ENCODE measurements around the gene CDX4. TPM values are rescaled to one million over a fixed set of nuclear protein-coding genes. Genes with fewer than 3 reads are reported as not detected.

Gene CDX4, protein sequence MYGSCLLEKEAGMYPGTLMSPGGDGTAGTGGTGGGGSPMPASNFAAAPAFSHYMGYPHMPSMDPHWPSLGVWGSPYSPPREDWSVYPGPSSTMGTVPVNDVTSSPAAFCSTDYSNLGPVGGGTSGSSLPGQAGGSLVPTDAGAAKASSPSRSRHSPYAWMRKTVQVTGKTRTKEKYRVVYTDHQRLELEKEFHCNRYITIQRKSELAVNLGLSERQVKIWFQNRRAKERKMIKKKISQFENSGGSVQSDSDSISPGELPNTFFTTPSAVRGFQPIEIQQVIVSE
- total RNA-seq: not detected

DNA sequence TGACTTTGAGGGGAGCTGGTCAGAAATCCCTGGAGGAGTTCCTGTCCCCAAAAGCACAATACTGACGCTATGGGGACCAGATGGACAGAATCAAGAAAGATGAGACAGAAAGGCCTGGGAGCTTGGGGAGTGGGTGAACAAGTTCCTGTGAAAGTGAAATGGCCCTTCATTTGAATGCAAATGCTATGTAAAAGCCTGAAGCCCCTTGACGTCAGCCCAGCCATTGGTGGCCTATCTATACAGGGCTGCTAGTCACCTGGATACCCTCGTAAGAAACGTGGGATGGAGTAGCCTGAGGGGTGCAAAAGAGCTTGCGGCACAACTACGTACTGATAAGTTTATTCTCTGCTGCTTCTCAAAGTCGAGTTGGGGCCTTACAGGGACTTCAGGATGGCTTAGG is at the start of gene CDX4:
CDX4 (plus strand) TSS at position 223 of the 400 bp plus-strand sequence. CDS start 201 bp downstream, outside the sequence.
- TF ChIP-seq, protein P1, sequence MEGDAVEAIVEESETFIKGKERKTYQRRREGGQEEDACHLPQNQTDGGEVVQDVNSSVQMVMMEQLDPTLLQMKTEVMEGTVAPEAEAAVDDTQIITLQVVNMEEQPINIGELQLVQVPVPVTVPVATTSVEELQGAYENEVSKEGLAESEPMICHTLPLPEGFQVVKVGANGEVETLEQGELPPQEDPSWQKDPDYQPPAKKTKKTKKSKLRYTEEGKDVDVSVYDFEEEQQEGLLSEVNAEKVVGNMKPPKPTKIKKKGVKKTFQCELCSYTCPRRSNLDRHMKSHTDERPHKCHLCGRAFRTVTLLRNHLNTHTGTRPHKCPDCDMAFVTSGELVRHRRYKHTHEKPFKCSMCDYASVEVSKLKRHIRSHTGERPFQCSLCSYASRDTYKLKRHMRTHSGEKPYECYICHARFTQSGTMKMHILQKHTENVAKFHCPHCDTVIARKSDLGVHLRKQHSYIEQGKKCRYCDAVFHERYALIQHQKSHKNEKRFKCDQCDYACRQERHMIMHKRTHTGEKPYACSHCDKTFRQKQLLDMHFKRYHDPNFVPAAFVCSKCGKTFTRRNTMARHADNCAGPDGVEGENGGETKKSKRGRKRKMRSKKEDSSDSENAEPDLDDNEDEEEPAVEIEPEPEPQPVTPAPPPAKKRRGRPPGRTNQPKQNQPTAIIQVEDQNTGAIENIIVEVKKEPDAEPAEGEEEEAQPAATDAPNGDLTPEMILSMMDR (IDR thresholded peaks at IDR 0.05): no peak
- ATAC-seq (ENCODE audit: low FRiP score): no peak
- DNase-seq (ENCODE audit: low spot score): no peak

DNA sequence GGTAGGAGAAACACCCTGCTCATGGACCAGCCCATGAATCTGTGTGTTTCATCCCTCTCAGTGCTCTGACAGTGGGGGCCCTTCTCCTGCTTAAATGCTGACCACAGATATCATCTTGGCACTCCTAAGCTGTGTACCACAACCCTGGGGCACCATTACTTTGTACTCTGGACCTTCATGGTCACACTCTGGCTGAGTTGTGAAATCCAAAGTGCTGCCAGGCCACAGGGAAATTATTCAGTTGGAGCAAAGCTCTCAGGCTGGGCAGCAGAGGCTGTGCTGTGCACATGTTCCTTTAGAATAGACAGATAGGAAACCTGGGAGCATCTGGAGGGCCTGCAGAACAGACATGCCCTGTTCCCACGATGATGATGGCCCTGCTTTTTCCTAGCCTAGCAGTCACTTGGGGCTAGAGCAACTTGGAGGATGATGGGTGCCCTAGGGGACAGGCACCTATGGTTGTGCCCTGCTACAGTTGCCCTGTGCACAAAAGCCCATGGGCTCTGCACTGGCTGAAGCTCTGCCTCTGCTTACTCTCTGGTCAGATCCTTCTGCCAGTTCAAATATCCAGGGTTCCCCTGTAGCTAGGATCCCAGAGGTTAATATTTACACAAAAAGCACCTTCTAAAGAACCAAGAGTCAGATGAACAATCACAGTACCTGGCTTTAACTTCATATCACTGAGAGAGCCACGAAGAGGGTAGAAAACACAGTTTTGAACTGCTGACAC is 48.5 kb upstream of the CDX4 start:
- TF ChIP-seq, protein P1 (IDR thresholded peaks at IDR 0.05): no peak
- ATAC-seq (ENCODE audit: low FRiP score) (no peak), DNase-seq (ENCODE audit: low spot score) (no peak)

DNA sequence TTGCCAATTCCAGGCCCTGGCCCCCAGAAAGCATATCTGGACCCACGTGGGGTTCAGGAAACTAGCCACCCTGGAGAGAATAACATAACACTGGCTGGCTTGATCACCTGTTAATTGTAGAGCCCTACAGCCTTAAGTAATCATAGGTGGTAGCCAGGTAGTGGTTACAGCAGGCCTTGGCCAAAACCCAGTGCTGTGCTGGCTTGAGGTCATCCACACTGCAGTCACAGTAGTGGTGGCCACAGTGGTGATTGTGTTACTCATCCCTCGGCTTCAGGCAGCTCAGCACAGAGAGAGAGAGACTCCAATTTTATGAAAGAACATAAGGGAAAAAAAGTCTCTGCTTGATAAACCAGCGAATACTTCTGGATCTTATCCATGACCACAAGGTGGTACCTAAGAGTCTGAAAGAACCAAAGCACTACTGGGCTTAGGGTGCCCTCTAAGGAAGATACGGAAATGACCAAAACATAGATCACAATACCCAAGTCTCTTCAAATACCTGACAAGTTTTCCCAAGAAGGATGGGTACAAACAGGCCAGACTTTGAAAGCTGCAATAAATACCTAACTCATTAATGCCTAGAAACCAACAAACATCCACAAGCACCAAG is 46.6 kb upstream of the CDX4 start:
- TF ChIP-seq, protein P1 (IDR thresholded peaks at IDR 0.05): no peak
- ATAC-seq (ENCODE audit: low FRiP score) (no peak), DNase-seq (ENCODE audit: low spot score) (no peak)

DNA sequence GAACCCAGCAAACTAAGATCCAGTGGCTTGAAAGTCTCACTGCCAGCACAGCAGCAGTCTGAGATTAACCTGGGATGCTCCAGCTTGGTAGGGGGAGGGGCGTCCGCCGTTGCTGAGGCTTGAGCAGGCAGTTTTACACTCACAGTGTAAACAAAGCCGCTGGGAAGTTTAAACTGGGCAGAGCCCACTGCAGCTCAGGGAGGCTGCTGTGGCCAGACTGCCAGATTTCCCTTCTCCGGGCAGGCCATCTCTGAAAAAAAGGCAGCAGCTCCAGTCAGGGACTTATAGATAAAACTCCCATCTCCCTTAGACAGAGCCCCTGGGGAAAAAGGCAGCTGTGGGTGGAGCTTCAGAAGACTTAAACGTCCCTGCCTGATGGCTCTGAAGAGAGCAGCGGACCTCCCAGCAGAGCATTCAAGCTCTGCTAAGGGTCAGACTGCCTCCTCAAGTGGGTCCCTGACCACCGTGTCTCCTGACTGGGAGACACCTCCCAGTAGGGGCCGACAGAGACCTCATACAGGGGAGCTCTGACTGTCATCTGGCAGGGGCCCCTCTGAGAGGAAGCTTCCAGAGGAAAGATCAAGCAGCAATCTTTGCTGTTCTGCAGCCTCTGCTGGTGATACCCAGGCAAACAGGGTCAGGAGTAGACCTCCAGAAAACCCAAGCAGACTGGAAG is 45.1 kb upstream of the CDX4 start:
- TF ChIP-seq, protein P1 (IDR thresholded peaks at IDR 0.05): no peak
- ATAC-seq (ENCODE audit: low FRiP score) (no peak), DNase-seq (ENCODE audit: low spot score) (no peak)

DNA sequence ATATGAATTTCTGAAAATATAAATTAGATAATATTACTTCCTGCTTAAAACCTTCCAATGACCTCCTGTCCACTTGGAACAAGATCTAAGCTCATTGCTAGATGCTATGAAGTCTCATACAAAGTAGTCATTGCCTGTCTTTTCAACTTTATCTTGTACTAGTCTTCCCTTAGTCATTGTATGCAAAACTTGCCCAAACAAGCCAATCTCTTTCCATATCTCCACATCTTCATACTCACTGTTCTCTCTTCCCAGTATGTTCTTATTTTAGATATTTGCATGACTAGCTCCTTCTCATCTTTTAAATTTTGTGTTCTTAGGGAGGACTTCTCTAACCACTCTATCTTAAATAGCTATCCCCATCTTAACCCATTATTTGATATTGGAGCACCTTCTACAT is 33.9 kb upstream of the CDX4 start:
- DNase-seq (ENCODE audit: low spot score) (no peak), ATAC-seq (ENCODE audit: low FRiP score) (no peak)
- TF ChIP-seq, protein P1 (IDR thresholded peaks at IDR 0.05): no peak

DNA sequence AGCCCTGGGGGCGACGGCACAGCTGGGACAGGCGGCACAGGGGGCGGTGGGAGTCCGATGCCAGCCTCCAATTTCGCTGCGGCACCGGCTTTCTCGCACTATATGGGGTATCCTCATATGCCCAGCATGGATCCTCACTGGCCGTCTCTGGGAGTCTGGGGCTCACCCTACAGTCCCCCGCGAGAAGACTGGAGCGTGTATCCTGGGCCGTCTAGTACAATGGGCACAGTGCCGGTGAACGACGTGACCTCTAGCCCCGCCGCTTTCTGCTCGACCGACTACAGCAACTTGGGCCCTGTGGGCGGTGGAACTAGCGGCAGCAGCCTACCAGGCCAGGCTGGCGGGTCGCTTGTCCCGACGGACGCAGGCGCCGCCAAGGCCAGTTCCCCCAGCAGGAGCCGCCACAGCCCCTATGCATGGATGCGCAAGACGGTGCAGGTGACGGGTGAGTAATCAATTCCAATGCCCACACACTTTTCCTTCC is 500 bp downstream of the CDX4 start:
- DNase-seq (ENCODE audit: low spot score) (no peak), ATAC-seq (ENCODE audit: low FRiP score) (no peak)
- TF ChIP-seq, protein P1 (IDR thresholded peaks at IDR 0.05): no peak
